Ramos (cell line): ENCODE measurements around the gene PZP.
"Not testable (repeated sequence)": the region's sequence is repeated elsewhere in the genome, so short reads cannot be mapped to it uniquely, and the experiment has no call there.

Experiments used
- in situ Hi-C: fragments of 300-500 bp; cut with MboI; formaldehyde crosslinking; loops from one replicate; pipeline ENCODE4 v1.14.3; 2022; ENCODE audit warnings: low sequenced_read_pairs; ENCODE audit not compliant: unreplicated experiment

The PZP gene

GRCh38 chr12:9208229-9208628, at the start of gene PZP:
Gene PZP, minus strand, starts transcription at chr12:9208395. Its CDS starts 54 bp downstream, at chr12:9208341.
- in situ Hi-C loops = no loop called here

GRCh38 chr12:9256758-9257405, 48.7 kb upstream of the PZP start:
- in situ Hi-C loops = no loop called here

- in situ Hi-C loops = no loop called here
These were observed 48.1 kb upstream of the PZP start for GRCh38 chr12:9256341-9256740.

- in situ Hi-C loops = no loop called here
These were observed 47.6 kb upstream of the PZP start for GRCh38 chr12:9255837-9256236.

GRCh38 chr12:9253464-9253863, 45.3 kb upstream of the PZP start:
- in situ Hi-C loops = no loop called here

GRCh38 chr12:9252791-9253190, 44.6 kb upstream of the PZP start:
- in situ Hi-C loops = not testable (repeated sequence)

- in situ Hi-C loops = no loop called here
These were observed 44.1 kb upstream of the PZP start for GRCh38 chr12:9252256-9252655.

GRCh38 chr12:9248435-9248834, 40.2 kb upstream of the PZP start:
- in situ Hi-C loops = no loop called here

GRCh38 chr12:9244894-9245293, 36.7 kb upstream of the PZP start:
- in situ Hi-C loops = no loop called here

GRCh38 chr12:9243999-9244649, 35.9 kb upstream of the PZP start:
- in situ Hi-C loops = no loop called here

GRCh38 chr12:9241301-9241700, 33.1 kb upstream of the PZP start:
- in situ Hi-C loops = no loop called here

- in situ Hi-C loops = no loop called here
These were observed 32.6 kb upstream of the PZP start for GRCh38 chr12:9240776-9241175.

GRCh38 chr12:9240004-9240635, 31.9 kb upstream of the PZP start:
- in situ Hi-C loops = not testable (repeated sequence)

GRCh38 chr12:9237286-9237685, 29.1 kb upstream of the PZP start:
- in situ Hi-C loops = no loop called here

- in situ Hi-C loops = no loop called here
These were observed 27.3 kb upstream of the PZP start for GRCh38 chr12:9235519-9235918.

GRCh38 chr12:9227950-9228349, 19.8 kb upstream of the PZP start:
- in situ Hi-C loops = no loop called here

- in situ Hi-C loops = no loop called here
These were observed 15.6 kb upstream of the PZP start for GRCh38 chr12:9223830-9224229.

GRCh38 chr12:9221483-9221882, 13.3 kb upstream of the PZP start:
- in situ Hi-C loops = no loop called here

- in situ Hi-C loops = not testable (repeated sequence)
These were observed 12.8 kb upstream of the PZP start for GRCh38 chr12:9221011-9221410.

GRCh38 chr12:9214534-9214933, 6.3 kb upstream of the PZP start:
- in situ Hi-C loops = no loop called here

- in situ Hi-C loops = no loop called here
These were observed 3.5 kb upstream of the PZP start for GRCh38 chr12:9211687-9212086.

- in situ Hi-C loops = no loop called here
These were observed 3.8 kb downstream of the PZP start for GRCh38 chr12:9204380-9204779.
